NOMO-1 (cell line): Measurements from ENCODE around the gene S1PR2.
"Not testable (repeated sequence)": the region's sequence is repeated elsewhere in the genome, so short reads cannot be mapped to it uniquely, and the experiment has no call there.

ENCODE experiments used
- DNase-seq, 2 experiments: peaks; one replicate each; lab custom pipeline; 2025; ENCODE audit not compliant: unreplicated experiment in 2 of 2; lab: John Stamatoyannopoulos, UW

S1PR2 gene

GRCh38 chr19:10254244-10254643 lies 23.1 kb upstream of the S1PR2 start:
- no peak for DNase-seq

GRCh38 chr19:10252707-10253106 lies 21.6 kb upstream of the S1PR2 start:
- DNase-seq, result no peak

- DNase-seq, result peak; percentile 99
Observed at GRCh38 chr19:10251792-10252694, 20.9 kb upstream of the S1PR2 start, which contains the start of gene MRPL4. Gene MRPL4, plus strand, starts transcription at chr19:10252214. Its CDS starts 40 bp downstream, at chr19:10252254.

GRCh38 chr19:10246511-10246910 lies 15.4 kb upstream of the S1PR2 start:
- no peak for DNase-seq

GRCh38 chr19:10245189-10245939 lies 14.2 kb upstream of the S1PR2 start:
- no peak for DNase-seq

- no peak for DNase-seq
Observed at GRCh38 chr19:10243606-10244005, 12.5 kb upstream of the S1PR2 start.

- DNase-seq, result not testable (repeated sequence)
Observed at GRCh38 chr19:10241826-10242449, 10.8 kb upstream of the S1PR2 start.

GRCh38 chr19:10238172-10238783 lies 7.1 kb upstream of the S1PR2 start:
- DNase-seq, result no peak

GRCh38 chr19:10237702-10238101 lies 6.6 kb upstream of the S1PR2 start:
- no peak for DNase-seq

- DNase-seq, result not testable (repeated sequence)
Observed at GRCh38 chr19:10235409-10235808, 4.3 kb upstream of the S1PR2 start.

GRCh38 chr19:10235003-10235402 lies 3.9 kb upstream of the S1PR2 start:
- DNase-seq, result no peak

GRCh38 chr19:10233946-10234345 lies 2.8 kb upstream of the S1PR2 start:
- DNase-seq, result no peak

- no peak for DNase-seq
Observed at GRCh38 chr19:10231612-10232228, 589 bp upstream of the S1PR2 start.

GRCh38 chr19:10230173-10230860 lies 814 bp downstream of the S1PR2 start:
- no peak for DNase-seq

GRCh38 chr19:10228920-10229319 lies 2.2 kb downstream of the S1PR2 start:
- no peak for DNase-seq

GRCh38 chr19:10228393-10228792 lies 2.7 kb downstream of the S1PR2 start:
- DNase-seq, result peak; percentile 26 to 34

- DNase-seq, result no peak
Observed at GRCh38 chr19:10227026-10227971, 3.8 kb downstream of the S1PR2 start.

GRCh38 chr19:10226376-10227025 lies 4.6 kb downstream of the S1PR2 start:
- DNase-seq, result no peak
